Neural progenitor cell (in vitro differentiated cells): ENCODE measurements around the gene ADGRG7.

Source experiments
- EZH2 ChIP-seq: fragments of 200-600 bp; sonication (generic); IDR thresholded peaks from 2 replicates; pipeline ENCODE4 v1.6.1; 2017; ENCODE audit warnings: antibody characterized with exemption, mild to moderate bottlenecking, moderate library complexity
- EZH2phosphoT487 ChIP-seq: fragments of 200-600 bp; sonication (generic); IDR thresholded peaks from 2 replicates; pipeline ENCODE4 v1.6.1; 2017; ENCODE audit warnings: antibody characterized with exemption
- TF ChIP-seq, protein P1 (sequence below): fragments of 200-600 bp; sonication (generic); IDR thresholded peaks from 2 replicates; pipeline ENCODE4 v1.5.1; 2017; ENCODE audit warnings: antibody characterized with exemption, mild to moderate bottlenecking

DNA sequence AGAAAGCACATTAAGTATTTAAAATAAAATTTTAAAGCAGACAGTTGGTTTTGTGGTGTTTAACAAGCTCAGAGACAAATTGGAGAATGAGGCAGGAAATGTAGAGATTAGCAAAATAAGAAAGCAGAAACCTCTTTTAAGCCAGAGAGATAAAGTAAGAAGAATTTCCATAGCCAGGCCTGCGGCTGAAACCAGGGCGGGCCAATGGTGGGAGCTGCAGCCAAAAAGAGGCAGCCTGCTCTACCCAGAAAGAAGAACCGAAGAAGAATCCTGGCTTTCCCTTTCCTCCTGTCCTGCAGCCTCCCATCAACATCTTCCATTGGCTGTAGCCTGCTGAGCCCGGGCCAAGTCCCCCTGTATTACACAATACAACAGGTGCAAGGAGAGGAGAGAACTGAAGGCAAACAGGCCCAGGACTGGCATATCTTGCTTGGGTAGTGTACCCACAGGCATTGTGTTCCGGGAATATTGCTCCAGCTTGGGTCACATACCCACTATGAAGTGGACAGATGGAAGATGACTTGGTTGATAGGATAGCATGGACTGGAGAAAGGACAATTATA lies 88.4 kb downstream of the ADGRG7 start:
- TF ChIP-seq, protein P1, sequence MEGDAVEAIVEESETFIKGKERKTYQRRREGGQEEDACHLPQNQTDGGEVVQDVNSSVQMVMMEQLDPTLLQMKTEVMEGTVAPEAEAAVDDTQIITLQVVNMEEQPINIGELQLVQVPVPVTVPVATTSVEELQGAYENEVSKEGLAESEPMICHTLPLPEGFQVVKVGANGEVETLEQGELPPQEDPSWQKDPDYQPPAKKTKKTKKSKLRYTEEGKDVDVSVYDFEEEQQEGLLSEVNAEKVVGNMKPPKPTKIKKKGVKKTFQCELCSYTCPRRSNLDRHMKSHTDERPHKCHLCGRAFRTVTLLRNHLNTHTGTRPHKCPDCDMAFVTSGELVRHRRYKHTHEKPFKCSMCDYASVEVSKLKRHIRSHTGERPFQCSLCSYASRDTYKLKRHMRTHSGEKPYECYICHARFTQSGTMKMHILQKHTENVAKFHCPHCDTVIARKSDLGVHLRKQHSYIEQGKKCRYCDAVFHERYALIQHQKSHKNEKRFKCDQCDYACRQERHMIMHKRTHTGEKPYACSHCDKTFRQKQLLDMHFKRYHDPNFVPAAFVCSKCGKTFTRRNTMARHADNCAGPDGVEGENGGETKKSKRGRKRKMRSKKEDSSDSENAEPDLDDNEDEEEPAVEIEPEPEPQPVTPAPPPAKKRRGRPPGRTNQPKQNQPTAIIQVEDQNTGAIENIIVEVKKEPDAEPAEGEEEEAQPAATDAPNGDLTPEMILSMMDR = no peak
- no peak for TF ChIP-seq EZH2phosphoT487
- no peak for TF ChIP-seq EZH2
